ENCODE results near the gene PPCS.
"Not testable (repeated sequence)": the region's sequence is repeated elsewhere in the genome, so short reads cannot be mapped to it uniquely, and the experiment has no call there.

PPCS gene

DNA sequence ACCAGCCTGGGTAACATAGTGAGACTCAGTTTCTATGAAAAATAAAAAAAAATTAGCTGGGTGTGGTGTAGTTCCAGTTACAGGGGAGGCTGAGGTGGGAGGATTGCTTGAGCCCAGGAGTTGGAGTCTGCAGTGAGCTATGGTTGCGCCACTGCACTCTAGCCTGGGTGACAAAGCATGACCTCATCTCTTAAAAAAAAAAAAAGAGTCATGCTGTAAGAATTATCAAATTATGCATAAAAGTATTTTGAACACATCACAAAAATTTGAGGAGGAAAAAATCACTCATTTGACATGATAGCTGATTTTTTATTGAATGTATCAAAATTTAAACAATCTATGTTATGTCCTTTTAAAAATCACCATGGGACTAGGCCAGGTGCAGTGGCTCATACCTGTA is 24.6 kb downstream of the PPCS start:
- H2AFZ ChIP-seq (ENCODE audit: low read depth, low read length) = no peak overlapping the region
- DNase-seq (no peak), ATAC-seq (ENCODE audit: insufficient read depth, low read depth) (no peak)
- no peaks in the 10 kb centered on the region for H4K20me1 ChIP-seq (ENCODE audit: insufficient read depth, low read length)
- no peaks in the 10 kb centered on the region for H3K27me3 ChIP-seq (ENCODE audit: insufficient read depth, low read length, poor library complexity)
- H3K79me2 ChIP-seq (ENCODE audit: insufficient read depth, low read length) = no peaks in the 10 kb centered on the region
- TF ChIP-seq EZH2 (IDR thresholded peaks at IDR 0.05; ENCODE audit: borderline replicate concordance, low read depth, low read length, severe bottlenecking) = no peak
- TF ChIP-seq, protein P1, sequence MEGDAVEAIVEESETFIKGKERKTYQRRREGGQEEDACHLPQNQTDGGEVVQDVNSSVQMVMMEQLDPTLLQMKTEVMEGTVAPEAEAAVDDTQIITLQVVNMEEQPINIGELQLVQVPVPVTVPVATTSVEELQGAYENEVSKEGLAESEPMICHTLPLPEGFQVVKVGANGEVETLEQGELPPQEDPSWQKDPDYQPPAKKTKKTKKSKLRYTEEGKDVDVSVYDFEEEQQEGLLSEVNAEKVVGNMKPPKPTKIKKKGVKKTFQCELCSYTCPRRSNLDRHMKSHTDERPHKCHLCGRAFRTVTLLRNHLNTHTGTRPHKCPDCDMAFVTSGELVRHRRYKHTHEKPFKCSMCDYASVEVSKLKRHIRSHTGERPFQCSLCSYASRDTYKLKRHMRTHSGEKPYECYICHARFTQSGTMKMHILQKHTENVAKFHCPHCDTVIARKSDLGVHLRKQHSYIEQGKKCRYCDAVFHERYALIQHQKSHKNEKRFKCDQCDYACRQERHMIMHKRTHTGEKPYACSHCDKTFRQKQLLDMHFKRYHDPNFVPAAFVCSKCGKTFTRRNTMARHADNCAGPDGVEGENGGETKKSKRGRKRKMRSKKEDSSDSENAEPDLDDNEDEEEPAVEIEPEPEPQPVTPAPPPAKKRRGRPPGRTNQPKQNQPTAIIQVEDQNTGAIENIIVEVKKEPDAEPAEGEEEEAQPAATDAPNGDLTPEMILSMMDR (IDR thresholded peaks at IDR 0.05; ENCODE audit: borderline replicate concordance, extremely low read depth, low read length, poor library complexity, severe bottlenecking) = no peak
- H3K9ac ChIP-seq (ENCODE audit: low read depth, low read length) = no peak overlapping the region
- no peaks in the 10 kb centered on the region for H3K4me1 ChIP-seq (ENCODE audit: insufficient read depth, low read length)
- H3K4me3 ChIP-seq (ENCODE audit: low read depth in 1 of 2, low read length in 2 of 2) = no peak overlapping the region
- H3K4me2 ChIP-seq (ENCODE audit: insufficient read depth, low read length) = no peak overlapping the region
- no peaks in the 10 kb centered on the region for H3K9me3 ChIP-seq (ENCODE audit: insufficient read depth, low read length, severe bottlenecking)
- H3K36me3 ChIP-seq (ENCODE audit: insufficient read depth, low read length) = no peaks in the 10 kb centered on the region
- H3K27ac ChIP-seq (ENCODE audit: low read length) = no peak overlapping the region

DNA sequence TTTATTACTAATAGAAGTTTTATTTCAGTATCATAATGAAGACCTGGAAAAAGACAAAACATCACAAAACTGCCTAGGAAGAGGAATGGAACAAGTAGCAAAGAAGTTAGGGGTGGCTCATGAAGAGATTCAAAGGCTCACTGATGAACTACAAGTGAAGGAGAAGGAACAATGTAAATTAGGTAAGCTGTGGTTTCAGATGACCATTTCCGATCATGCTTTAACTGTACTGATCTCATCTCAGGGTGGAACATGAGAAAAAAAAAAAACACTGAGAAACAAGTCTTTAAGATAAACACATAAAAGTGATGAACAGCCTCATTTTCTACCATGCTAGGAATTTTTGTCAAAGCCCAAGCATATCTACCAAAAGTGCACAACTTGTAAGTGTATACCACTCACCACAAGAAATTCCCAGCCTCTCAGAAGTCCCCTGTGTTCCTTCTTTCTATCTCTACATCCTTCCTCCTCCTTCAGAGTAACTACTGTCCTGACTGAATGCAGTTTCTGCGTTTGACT is 26.4 kb downstream of the PPCS start:
- Histone ChIP-seq H3K4me2 (ENCODE audit: insufficient read depth, low read length) (no peak overlapping the region), H3K9ac (ENCODE audit: low read depth, low read length) (no peak overlapping the region), H3K27me3 (ENCODE audit: insufficient read depth, low read length, poor library complexity) (no peaks in the 10 kb centered on the region), H3K79me2 (ENCODE audit: insufficient read depth, low read length) (no peaks in the 10 kb centered on the region), H2AFZ (ENCODE audit: low read depth, low read length) (no peak overlapping the region), H3K9me3 (ENCODE audit: insufficient read depth, low read length, severe bottlenecking) (no peaks in the 10 kb centered on the region), H3K36me3 (ENCODE audit: insufficient read depth, low read length) (no peaks in the 10 kb centered on the region), H3K27ac (ENCODE audit: low read length) (no peak overlapping the region), H4K20me1 (ENCODE audit: insufficient read depth, low read length) (no peaks in the 10 kb centered on the region), H3K4me1 (ENCODE audit: insufficient read depth, low read length) (no peaks in the 10 kb centered on the region), H3K4me3 (ENCODE audit: low read depth in 1 of 2, low read length in 2 of 2) (no peak overlapping the region)
- DNase-seq = no peak
- TF ChIP-seq EZH2 (IDR thresholded peaks at IDR 0.05; ENCODE audit: borderline replicate concordance, low read depth, low read length, severe bottlenecking) = no peak
- TF ChIP-seq, protein P1 (IDR thresholded peaks at IDR 0.05; ENCODE audit: borderline replicate concordance, extremely low read depth, low read length, poor library complexity, severe bottlenecking) = no peak
- ATAC-seq (ENCODE audit: insufficient read depth, low read depth) = no peak

DNA sequence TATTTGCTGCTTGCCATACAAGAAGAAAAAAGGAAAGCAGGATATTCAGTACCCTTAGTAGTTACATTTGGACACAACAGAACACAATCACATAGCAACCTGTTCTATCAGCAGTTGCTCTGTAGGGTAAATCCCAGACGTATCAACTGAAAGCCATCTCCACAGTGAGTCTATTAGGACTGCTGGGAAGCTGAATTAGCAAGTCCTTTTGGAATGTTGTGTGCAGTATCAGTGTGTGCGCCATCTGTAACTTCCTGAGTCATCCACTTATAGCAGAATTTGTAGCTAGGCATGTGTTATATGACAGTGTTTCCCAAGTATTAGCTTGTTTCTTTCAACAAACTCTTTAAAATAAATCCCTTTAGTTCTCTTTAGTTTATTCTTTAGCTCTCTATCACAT is 28.0 kb downstream of the PPCS start:
- Histone ChIP-seq H3K4me3 (ENCODE audit: low read depth in 1 of 2, low read length in 2 of 2) (no peak overlapping the region), H3K27me3 (ENCODE audit: insufficient read depth, low read length, poor library complexity) (no peaks in the 10 kb centered on the region), H3K9me3 (ENCODE audit: insufficient read depth, low read length, severe bottlenecking) (no peaks in the 10 kb centered on the region), H3K27ac (ENCODE audit: low read length) (no peak overlapping the region), H3K4me2 (ENCODE audit: insufficient read depth, low read length) (no peak overlapping the region), H2AFZ (ENCODE audit: low read depth, low read length) (no peak overlapping the region), H3K36me3 (ENCODE audit: insufficient read depth, low read length) (no peaks in the 10 kb centered on the region), H3K79me2 (ENCODE audit: insufficient read depth, low read length) (no peaks in the 10 kb centered on the region), H3K9ac (ENCODE audit: low read depth, low read length) (no peak overlapping the region), H3K4me1 (ENCODE audit: insufficient read depth, low read length) (no peaks in the 10 kb centered on the region), H4K20me1 (ENCODE audit: insufficient read depth, low read length) (no peaks in the 10 kb centered on the region)
- DNase-seq (no peak), ATAC-seq (ENCODE audit: insufficient read depth, low read depth) (no peak)
- TF ChIP-seq EZH2 (IDR thresholded peaks at IDR 0.05; ENCODE audit: borderline replicate concordance, low read depth, low read length, severe bottlenecking) = no peak
- TF ChIP-seq, protein P1 (IDR thresholded peaks at IDR 0.05; ENCODE audit: borderline replicate concordance, extremely low read depth, low read length, poor library complexity, severe bottlenecking) = no peak

DNA sequence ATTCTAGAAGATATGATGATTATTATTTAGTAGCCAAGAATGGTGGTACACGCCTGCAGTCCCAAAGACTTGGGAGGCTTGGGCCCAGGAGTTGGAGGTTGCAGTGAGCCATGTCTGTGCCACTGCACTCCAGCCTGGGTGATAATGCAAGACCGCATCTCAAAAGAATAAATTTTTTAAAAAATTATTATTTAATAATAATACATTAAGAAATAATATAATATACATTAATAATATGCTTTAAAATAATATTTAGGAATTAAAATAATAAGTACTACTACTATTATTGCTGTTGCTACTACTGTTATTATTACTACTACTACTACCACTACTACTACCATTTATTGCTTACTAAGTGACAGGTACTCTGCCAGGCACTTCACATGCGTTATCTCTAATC is 33.9 kb downstream of the PPCS start:
- Histone ChIP-seq H3K9me3 (ENCODE audit: insufficient read depth, low read length, severe bottlenecking) (no peaks in the 10 kb centered on the region), H3K4me1 (ENCODE audit: insufficient read depth, low read length) (no peaks in the 10 kb centered on the region), H3K27ac (ENCODE audit: low read length) (no peak overlapping the region), H3K4me2 (ENCODE audit: insufficient read depth, low read length) (no peak overlapping the region), H3K79me2 (ENCODE audit: insufficient read depth, low read length) (no peaks in the 10 kb centered on the region), H3K4me3 (ENCODE audit: low read depth in 1 of 2, low read length in 2 of 2) (no peak overlapping the region), H4K20me1 (ENCODE audit: insufficient read depth, low read length) (no peaks in the 10 kb centered on the region), H2AFZ (ENCODE audit: low read depth, low read length) (no peak overlapping the region), H3K9ac (ENCODE audit: low read depth, low read length) (no peak overlapping the region), H3K36me3 (ENCODE audit: insufficient read depth, low read length) (no peaks in the 10 kb centered on the region), H3K27me3 (ENCODE audit: insufficient read depth, low read length, poor library complexity) (no peaks in the 10 kb centered on the region)
- no peak for DNase-seq
- ATAC-seq (ENCODE audit: insufficient read depth, low read depth) = no peak
- TF ChIP-seq, protein P1 (IDR thresholded peaks at IDR 0.05; ENCODE audit: borderline replicate concordance, extremely low read depth, low read length, poor library complexity, severe bottlenecking) = no peak
- no peak for TF ChIP-seq EZH2 (IDR thresholded peaks at IDR 0.05; ENCODE audit: borderline replicate concordance, low read depth, low read length, severe bottlenecking)

DNA sequence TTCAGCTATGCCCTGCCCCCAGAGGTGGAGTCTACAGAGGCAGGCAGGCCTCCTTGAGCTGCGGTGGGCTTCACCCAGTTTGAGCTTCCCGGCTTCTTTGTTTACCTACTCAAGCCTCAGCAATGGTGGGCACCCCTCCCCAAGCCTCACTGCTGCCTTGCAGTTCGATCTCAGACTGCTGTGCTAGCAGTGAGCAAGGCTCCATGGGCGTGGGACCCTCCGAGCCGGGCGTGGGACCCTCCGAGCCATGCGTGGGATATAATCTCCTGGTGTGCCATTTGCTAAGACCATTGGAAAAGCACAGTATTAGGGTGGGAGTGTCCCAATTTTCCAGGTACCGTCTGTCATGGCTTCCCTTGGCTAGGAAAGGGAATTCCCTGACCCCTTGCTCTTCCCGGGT is 45.7 kb downstream of the PPCS start:
- H3K27ac ChIP-seq (ENCODE audit: low read length); H3K27me3 ChIP-seq (ENCODE audit: insufficient read depth, low read length, poor library complexity); H2AFZ ChIP-seq (ENCODE audit: low read depth, low read length); H4K20me1 ChIP-seq (ENCODE audit: insufficient read depth, low read length); H3K4me1 ChIP-seq (ENCODE audit: insufficient read depth, low read length); ATAC-seq (ENCODE audit: insufficient read depth, low read depth); H3K36me3 ChIP-seq (ENCODE audit: insufficient read depth, low read length); DNase-seq; H3K4me2 ChIP-seq (ENCODE audit: insufficient read depth, low read length); H3K79me2 ChIP-seq (ENCODE audit: insufficient read depth, low read length); H3K9ac ChIP-seq (ENCODE audit: low read depth, low read length); H3K4me3 ChIP-seq (ENCODE audit: low read depth in 1 of 2, low read length in 2 of 2): not testable (repeated sequence)
- H3K9me3 ChIP-seq (ENCODE audit: insufficient read depth, low read length, severe bottlenecking) = peaks cover 24% of the 10 kb centered on the region

All from DND-41 (cell line).